ENCODE data around the gene HERC5.
"Not testable (repeated sequence)": the region's sequence is repeated elsewhere in the genome, so short reads cannot be mapped to it uniquely, and the experiment has no call there.

HERC5 gene

GRCh38 chr4:88523325-88524129 is 66.6 kb downstream of the HERC5 start, which contains the start of gene PYURF:
TSS of gene PYURF (minus strand) at chr4:88523776. CDS start at chr4:88523700, 76 bp downstream.
- DNase-seq: peak; percentile 74

GRCh38 chr4:88524171-88524570 is 67.3 kb downstream of the HERC5 start:
- no peak for DNase-seq

- DNase-seq: no peak
Measured at GRCh38 chr4:88526221-88526815, 69.4 kb downstream of the HERC5 start.

- DNase-seq: no peak
Measured at GRCh38 chr4:88527787-88528186, 70.9 kb downstream of the HERC5 start.

- DNase-seq: no peak
Measured at GRCh38 chr4:88528861-88529260, 71.9 kb downstream of the HERC5 start.

- no peak for DNase-seq
Measured at GRCh38 chr4:88531549-88531948, 74.6 kb downstream of the HERC5 start.

GRCh38 chr4:88533088-88533790 is 76.3 kb downstream of the HERC5 start:
- DNase-seq: no peak

- no peak for DNase-seq
Measured at GRCh38 chr4:88533937-88534750, 77.2 kb downstream of the HERC5 start.

GRCh38 chr4:88535090-88535755 is 78.3 kb downstream of the HERC5 start:
- DNase-seq: no peak

- no peak for DNase-seq
Measured at GRCh38 chr4:88537709-88538108, 80.8 kb downstream of the HERC5 start.

- DNase-seq: not testable (repeated sequence)
Measured at GRCh38 chr4:88539322-88540068, 82.6 kb downstream of the HERC5 start.

GRCh38 chr4:88549815-88550214 is 92.9 kb downstream of the HERC5 start:
- no peak for DNase-seq
